Activated CD4-positive, alpha-beta memory T cell treated with anti-CD3 and anti-CD28 coated beads for 36 hours (primary cell): Measurements from ENCODE around the gene ID1. TPM values are rescaled to one million over a fixed set of nuclear protein-coding genes. Genes with fewer than 3 reads are reported as not detected.

Experiments used
- CTCF ChIA-PET: fragments of 350-600 bp; sonication (Branson Sonifier 250); formaldehyde crosslinking; loops from one replicate; lab custom pipeline; 2021; ENCODE audit warnings: antibody characterized with exemption, inconsistent platforms; lab: Charles Lee
- POLR2A ChIA-PET: fragments of 350-600 bp; sonication (Branson Sonifier 250); formaldehyde crosslinking; loops from one replicate; lab custom pipeline; 2021; ENCODE audit warnings: antibody characterized with exemption; lab: Charles Lee
- DNase-seq: peaks from one replicate; pipeline ENCODE4 v3.0.0-alpha.2; 2020
- H3K27ac Mint-ChIP-seq: one replicate; pipeline ENCODE4 v1.8.0; 2021; ENCODE audit warnings: mixed read lengths
- H3K27me3 Mint-ChIP-seq: one replicate; pipeline ENCODE4 v1.8.0; 2021; ENCODE audit warnings: mixed read lengths
- H3K36me3 Mint-ChIP-seq: one replicate; pipeline ENCODE4 v1.8.0; 2021; ENCODE audit warnings: mixed read lengths
- H3K4me1 Mint-ChIP-seq: one replicate; pipeline ENCODE4 v1.8.0; 2021; ENCODE audit warnings: low read depth, mixed read lengths
- H3K4me3 Mint-ChIP-seq: one replicate; pipeline ENCODE4 v1.8.0; 2021; ENCODE audit warnings: mild to moderate bottlenecking, mixed read lengths
- H3K9me3 Mint-ChIP-seq: one replicate; pipeline ENCODE4 v1.8.0; 2021; ENCODE audit warnings: mixed read lengths
- intact Hi-C: fragments of 100-400 bp; cut with micrococcal nuclease; formaldehyde crosslinking; loops from one replicate; pipeline ENCODE4 v1.15.1; 2023
- total RNA-seq, 2 experiments: library from RNA; stranded (reverse); gene quantifications; one replicate each; pipeline ENCODE4 v1.2.3, GENCODE V29; 2021

The ID1 gene
- total RNA-seq, 2 experiments from 2014 or later = 0.90 to 1.3 TPM

DNA sequence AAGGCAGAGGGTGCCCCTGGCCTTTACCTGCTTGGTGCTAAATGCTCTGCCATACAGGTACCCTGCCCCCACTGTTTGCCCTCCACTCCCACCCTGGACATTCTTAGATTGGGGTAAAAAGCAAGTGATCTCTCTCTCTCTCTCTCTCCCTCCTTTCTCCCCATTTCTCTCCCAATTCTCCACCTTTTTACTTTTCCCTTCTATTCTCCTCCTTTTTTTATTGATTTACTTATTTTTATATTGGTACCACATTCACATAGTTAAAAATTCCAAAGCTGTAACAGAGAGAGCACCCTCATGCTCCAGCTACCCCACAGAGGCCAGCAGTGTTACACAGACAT is 37.7 kb upstream of the ID1 start:
- no peak for DNase-seq
- H3K36me3 Mint-ChIP-seq = peaks cover 23% of the 10 kb centered on the region
- no peak overlapping the region for H3K4me3 Mint-ChIP-seq
- POLR2A ChIA-PET = interaction anchor here (2.1 to 4.3 kb wide), 2 partner anchors 37 to 45 kb away, joined by 10 to 26 read pairs; partner anchors contain the start of gene ID1
- H3K4me1 Mint-ChIP-seq = peaks cover 32% of the 10 kb centered on the region
- peak overlapping the region; percentile 40 for H3K27ac Mint-ChIP-seq
- intact Hi-C loops = no loop called here
- no peaks in the 10 kb centered on the region for H3K9me3 Mint-ChIP-seq
- CTCF ChIA-PET = interaction anchor here (0.7 to 29.0 kb wide), 11 partner anchors 8 to 156 kb away, joined by 3 to 1211 read pairs (median 4); partner anchors contain the start of gene ID1
- no peaks in the 10 kb centered on the region for H3K27me3 Mint-ChIP-seq

DNA sequence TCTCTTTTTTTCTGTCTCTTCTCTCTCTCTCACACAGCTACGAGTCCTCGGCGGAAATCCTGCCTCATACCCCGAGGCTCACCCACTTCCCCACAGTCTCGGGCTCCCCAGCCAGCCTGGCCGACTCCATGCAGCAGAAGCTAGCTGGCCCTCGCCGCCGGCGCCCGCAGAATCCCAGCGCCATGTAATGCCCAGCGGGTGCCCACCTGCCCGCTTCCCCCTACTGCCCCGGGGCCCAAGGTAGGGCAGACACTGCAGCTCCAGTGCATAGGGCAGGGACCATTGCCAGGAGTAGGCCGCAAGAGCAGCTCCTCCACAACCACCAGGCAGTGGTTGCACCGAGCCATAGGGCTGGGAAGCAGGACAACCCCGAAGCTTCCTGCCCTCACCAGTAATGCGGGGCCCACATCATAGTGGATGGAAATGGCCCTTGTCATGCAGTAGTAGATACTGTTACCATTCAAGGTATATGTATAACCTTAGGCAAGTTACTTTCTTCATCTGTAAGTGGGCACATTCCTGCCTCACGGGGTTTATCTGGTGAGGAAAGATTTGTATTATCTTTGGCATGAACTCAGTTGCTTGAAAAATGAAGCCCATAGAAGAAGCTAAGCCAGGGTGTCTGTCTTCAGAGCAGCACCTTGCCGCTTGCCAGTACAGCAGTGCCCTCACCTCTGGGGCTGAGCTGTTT is 36.9 kb upstream of the ID1 start:
- POLR2A ChIA-PET = interaction anchor here (4.3 kb wide), 1 partner anchor 44 kb away, joined by 26 read pairs; no protein-coding TSS in a partner anchor
- intact Hi-C loops = no loop called here
- H3K36me3 Mint-ChIP-seq = peaks cover 15% of the 10 kb centered on the region

DNA sequence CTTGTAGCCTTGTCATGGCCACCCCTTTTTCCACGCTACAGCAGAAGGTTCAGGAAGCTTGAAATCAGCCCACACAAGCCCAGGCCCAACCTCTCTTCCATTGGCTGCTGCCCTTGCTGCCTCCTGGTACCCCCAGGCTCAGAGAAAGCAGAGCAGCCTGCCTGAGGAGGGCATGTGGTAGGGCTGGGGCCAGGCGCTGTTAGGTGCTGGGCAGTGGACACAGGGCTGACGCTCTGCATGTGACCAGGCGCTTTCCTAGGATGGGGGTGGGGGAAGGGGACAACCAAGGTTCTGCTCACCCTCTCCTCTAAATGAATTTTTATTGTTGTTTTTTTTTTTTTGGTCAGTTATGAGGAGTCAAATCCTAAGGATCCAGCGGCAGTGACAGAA is 36.3 kb upstream of the ID1 start:
- Mint-ChIP-seq H3K4me1 (peaks cover 39% of the 10 kb centered on the region), H3K4me3 (no peak overlapping the region), H3K36me3 (peaks cover 15% of the 10 kb centered on the region), H3K27me3 (no peaks in the 10 kb centered on the region), H3K27ac (peak overlapping the region; percentile 42), H3K9me3 (no peaks in the 10 kb centered on the region)
- POLR2A ChIA-PET = interaction anchor here (4.3 kb wide), 1 partner anchor 44 kb away, joined by 26 read pairs; no protein-coding TSS in a partner anchor
- DNase-seq = no peak
- CTCF ChIA-PET = interaction anchor here (0.9 to 29.0 kb wide), 10 partner anchors 9 to 155 kb away, joined by 3 to 1211 read pairs (median 7); partner anchors contain the start of gene ID1
- intact Hi-C loops = loop anchor here (1.0 kb wide), 2 partner anchors 8 to 45 kb away; no protein-coding TSS in a partner anchor

More for the DNA sequence above, 36.9 kb upstream of the ID1 start:
- H3K27ac Mint-ChIP-seq = peak overlapping the region; percentile 14
- no peak for DNase-seq
- H3K27me3 Mint-ChIP-seq = no peaks in the 10 kb centered on the region
- H3K9me3 Mint-ChIP-seq = no peaks in the 10 kb centered on the region
- CTCF ChIA-PET = interaction anchor here (0.8 to 29.0 kb wide), 9 partner anchors 8 to 155 kb away, joined by 3 to 1211 read pairs (median 7); partner anchors contain the start of gene ID1
- peaks cover 36% of the 10 kb centered on the region for H3K4me1 Mint-ChIP-seq
- no peak overlapping the region for H3K4me3 Mint-ChIP-seq

DNA sequence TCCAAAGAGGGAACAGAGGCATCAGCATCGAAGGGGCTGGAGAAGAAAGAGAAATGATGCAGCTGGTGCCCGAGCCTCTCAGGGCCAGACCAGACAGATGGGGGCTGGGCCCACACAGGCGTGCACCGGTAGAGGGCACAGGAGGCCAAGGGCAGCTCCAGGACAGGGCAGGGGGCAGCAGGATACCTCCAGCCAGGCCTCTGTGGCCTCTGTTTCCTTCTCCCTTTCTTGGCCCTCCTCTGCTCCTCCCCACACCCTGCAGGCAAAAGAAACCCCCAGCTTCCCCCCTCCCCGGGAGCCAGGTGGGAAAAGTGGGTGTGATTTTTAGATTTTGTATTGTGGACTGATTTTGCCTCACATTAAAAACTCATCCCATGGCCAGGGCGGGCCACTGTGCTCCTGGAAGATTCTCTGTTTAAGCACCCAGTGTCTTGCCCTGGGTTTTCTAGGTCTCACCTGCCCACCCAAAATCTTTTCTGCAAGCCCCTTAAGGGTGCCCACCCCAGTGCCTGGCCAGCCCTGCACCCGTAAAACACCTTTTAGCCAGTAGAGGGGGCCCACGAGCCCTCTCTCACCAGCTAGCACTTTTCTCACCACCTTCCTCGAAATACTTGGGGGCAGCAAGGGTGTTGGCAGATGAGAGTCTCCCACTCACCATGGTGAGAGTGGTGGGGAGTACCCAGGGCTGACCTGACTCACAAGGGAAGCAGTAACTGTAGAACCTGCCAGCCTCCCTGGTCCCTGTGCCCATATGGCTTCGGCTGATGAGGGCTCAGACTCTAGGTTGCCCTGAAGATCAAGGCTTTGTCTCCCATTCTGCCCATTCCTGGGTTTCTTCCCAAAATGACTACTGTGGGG is 35.7 kb upstream of the ID1 start:
- Mint-ChIP-seq H3K9me3 (no peaks in the 10 kb centered on the region), H3K4me3 (no peak overlapping the region), H3K27ac (peak overlapping the region; percentile 54), H3K27me3 (no peaks in the 10 kb centered on the region), H3K36me3 (peaks cover 10% of the 10 kb centered on the region), H3K4me1 (peaks cover 44% of the 10 kb centered on the region)
- CTCF ChIA-PET = interaction anchor here (0.7 to 29.0 kb wide), 14 partner anchors 9 to 171 kb away, joined by 3 to 1211 read pairs (median 6); partner anchors contain the start of gene ID1
- peak; percentile 75 for DNase-seq
- intact Hi-C loops = loop anchor here (1.0 kb wide), 2 partner anchors 9 to 44 kb away; no protein-coding TSS in a partner anchor
- POLR2A ChIA-PET = interaction anchor here (1.0 to 4.3 kb wide), 2 partner anchors 43 to 154 kb away, joined by 3 to 26 read pairs; no protein-coding TSS in a partner anchor

DNA sequence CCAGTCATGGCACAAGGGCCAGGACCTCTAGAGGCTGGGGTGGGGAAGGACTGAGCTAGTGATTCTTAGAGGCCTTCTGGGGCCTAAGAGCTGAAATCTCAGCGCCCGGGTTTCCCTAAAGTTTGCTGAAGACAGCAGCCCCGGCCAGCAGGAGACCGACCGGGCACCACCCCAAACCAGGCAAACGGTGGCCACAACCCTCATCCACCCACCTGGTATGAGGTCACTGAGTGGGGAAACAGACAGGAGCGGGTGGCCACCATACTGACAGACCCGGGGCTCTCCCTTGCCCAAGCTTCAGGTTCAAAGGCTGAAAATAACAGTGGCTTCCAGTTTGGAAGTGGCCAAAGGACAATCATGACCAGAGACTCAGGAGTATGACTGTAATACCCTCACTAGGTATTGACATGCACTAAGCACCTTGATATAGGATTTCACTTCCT is 35.0 kb upstream of the ID1 start:
- Mint-ChIP-seq H3K4me1 (peaks cover 44% of the 10 kb centered on the region), H3K36me3 (peaks cover 7% of the 10 kb centered on the region), H3K27me3 (no peaks in the 10 kb centered on the region), H3K9me3 (no peaks in the 10 kb centered on the region), H3K4me3 (no peak overlapping the region), H3K27ac (peak overlapping the region; percentile 54)
- intact Hi-C loops = no loop called here
- ChIA-PET POLR2A (interaction anchor here (1.0 to 4.3 kb wide), 3 partner anchors 21 to 154 kb away, joined by 3 to 26 read pairs (median 4); no protein-coding TSS in a partner anchor), CTCF (interaction anchor here (0.7 to 29.0 kb wide), 14 partner anchors 8 to 171 kb away, joined by 3 to 1211 read pairs (median 6); partner anchors contain the start of gene ID1)
- no peak for DNase-seq

DNA sequence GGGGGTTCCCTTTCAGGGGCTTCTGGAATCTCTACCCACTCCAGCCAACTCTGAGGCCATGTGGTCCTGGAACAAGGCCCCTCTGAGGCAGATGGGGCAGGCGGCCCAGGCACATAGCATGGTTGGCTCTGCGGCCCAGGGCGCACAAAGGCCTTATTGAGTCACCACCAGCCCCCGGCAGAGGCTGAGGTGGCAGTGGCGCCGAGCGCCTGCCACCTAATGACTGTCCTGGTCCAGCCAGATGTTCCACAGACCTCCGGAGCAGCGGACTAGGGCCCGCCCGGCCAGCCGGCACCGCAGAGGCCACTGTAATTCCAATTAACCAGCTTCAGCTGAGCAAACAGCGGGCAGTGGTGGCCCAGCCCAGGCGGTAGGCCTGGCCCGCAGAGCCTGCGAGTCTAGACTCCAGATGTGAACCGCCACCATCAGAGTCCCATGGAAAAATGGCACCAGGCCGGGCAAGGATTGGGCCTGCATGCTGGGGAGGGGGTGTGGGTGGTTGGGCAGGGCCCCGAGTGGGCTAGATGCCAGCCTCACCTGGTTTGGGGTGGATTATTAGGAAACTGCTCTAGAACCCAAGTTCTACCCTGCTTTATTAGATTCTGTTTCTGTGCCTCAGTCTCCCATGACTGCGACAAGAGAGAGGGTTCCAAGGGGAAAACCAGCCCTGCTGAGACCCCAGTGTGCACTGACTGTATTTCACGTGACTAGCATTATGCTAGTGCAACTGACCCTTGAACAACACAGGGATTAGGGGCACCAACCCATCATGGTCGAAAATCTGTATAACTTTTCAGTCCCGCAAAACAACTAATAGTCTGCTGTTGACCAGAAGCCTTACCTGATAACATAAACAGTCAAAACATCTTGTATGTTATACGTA is 34.1 kb upstream of the ID1 start:
- H3K4me3 Mint-ChIP-seq = no peak overlapping the region
- no peaks in the 10 kb centered on the region for H3K9me3 Mint-ChIP-seq
- no peak overlapping the region for H3K27ac Mint-ChIP-seq
- ChIA-PET POLR2A (interaction anchor here (0.8 to 4.3 kb wide), 3 partner anchors 20 to 41 kb away, joined by 3 to 26 read pairs (median 4); no protein-coding TSS in a partner anchor), CTCF (interaction anchor here (0.9 to 29.0 kb wide), 3 partner anchors 11 to 50 kb away, joined by 3 to 1211 read pairs (median 149); partner anchors contain the start of gene ID1)
- H3K36me3 Mint-ChIP-seq = peaks cover 4% of the 10 kb centered on the region
- H3K4me1 Mint-ChIP-seq = peaks cover 38% of the 10 kb centered on the region
- intact Hi-C loops = no loop called here
- no peaks in the 10 kb centered on the region for H3K27me3 Mint-ChIP-seq
- DNase-seq = no peak

DNA sequence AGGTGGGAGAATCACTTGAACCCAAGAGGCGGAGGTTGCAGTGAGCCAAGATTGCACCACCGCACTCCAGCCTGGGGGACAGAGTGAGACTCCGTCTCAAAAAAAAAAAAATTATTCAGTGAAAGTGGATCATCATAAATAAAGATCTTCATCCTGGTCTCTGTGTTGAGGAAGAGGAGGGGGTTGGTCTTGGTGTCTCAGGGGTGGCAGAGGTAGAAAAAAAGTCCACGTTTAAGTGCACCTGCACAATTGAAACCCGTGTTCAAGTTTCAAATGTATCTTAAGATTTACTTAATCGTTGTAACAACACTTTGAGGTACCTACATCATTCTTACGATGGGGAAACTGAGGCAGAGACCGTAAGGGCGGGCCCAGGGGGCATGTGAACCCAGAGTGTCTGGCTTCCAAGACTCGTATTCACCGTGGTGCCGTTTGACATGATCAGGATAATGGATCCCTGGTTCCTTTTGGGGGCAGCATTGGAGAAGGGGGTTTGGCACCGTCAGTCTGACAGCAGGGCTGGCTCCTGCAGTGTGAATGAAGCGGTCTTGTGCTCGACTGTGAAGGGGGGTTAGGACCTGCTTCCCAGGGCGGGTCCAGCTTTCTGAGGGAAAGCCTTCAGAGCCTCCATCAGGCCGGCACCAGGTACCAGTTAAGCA is 32.9 kb upstream of the ID1 start:
- H3K36me3 Mint-ChIP-seq = peaks cover 4% of the 10 kb centered on the region
- DNase-seq = no peak

DNA sequence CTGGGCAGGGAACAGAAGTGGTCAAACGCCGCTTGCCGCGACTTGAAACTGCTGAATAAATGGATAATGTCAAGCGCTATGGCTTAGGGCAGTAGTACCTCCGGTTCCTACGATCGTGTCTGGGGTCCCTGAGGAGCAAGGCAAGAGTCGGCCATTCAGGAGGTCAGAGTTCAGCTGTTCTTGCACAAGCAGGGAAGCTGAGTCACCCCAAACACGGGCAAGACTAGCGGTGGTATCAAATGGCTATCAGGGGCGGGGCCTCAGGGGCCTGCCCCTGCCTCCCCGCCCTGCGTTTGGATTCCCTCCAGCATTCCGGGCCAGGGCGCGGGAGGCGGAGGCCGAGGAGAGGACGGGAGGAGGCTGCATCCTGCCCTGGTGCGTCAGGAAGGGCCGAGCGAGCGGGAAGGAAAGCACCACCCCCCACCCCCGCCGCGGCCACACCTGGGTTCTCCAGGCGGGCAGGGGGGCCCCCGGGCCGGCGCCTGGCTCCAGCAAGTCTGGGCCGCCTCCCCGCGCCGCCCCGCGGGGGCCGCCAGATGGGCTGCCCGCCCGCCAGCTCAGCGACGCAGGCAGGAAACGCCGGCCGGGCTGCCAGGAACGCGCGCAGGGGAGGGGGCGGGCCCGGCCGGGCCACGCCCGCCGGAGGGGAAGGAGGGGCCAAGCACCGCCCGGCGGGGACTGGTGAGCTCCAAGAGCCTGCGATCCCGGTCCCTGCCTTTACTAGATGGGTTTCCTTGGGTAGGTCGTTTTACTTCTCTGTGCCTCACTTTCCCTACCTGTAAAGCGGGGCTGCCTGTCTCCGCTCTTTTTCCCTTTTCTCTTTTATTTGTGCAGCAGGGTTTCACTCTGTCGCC is 32.2 kb upstream of the ID1 start:
- CTCF ChIA-PET = interaction anchor here (0.6 to 29.0 kb wide), 6 partner anchors 13 to 232 kb away, joined by 3 to 1211 read pairs (median 6); partner anchors contain the start of gene ID1

More for the DNA sequence above, 32.9 kb upstream of the ID1 start:
- Mint-ChIP-seq H3K4me1 (peaks cover 27% of the 10 kb centered on the region), H3K27ac (peak overlapping the region; percentile 85), H3K4me3 (peak overlapping the region; percentile 88), H3K27me3 (no peaks in the 10 kb centered on the region), H3K9me3 (no peaks in the 10 kb centered on the region)
- ChIA-PET POLR2A (interaction anchor here (0.6 to 2.1 kb wide), 11 partner anchors 11 to 1170 kb away, joined by 3 to 31 read pairs (median 4); partner anchors contain the start of genes BCL2L1, ID1 and TPX2), CTCF (interaction anchor here (9.4 to 29.0 kb wide), 2 partner anchors 12 to 38 kb away, joined by 149 to 1211 read pairs; partner anchors contain the start of gene ID1)
- intact Hi-C loops = loop anchor here (1.0 to 2.0 kb wide), 2 partner anchors 31 to 151 kb away; partner anchors contain the start of gene BCL2L1

More for the DNA sequence above, 32.2 kb upstream of the ID1 start:
- DNase-seq = peak; percentile 94
- Mint-ChIP-seq H3K9me3 (peaks cover under 1% of the 10 kb centered on the region), H3K4me3 (peak overlapping the region; percentile 88), H3K27ac (peak overlapping the region; percentile 85), H3K4me1 (peaks cover 25% of the 10 kb centered on the region), H3K36me3 (peaks cover 3% of the 10 kb centered on the region), H3K27me3 (no peaks in the 10 kb centered on the region)
- intact Hi-C loops = loop anchor here (1.0 to 2.0 kb wide), 2 partner anchors 30 to 150 kb away; partner anchors contain the start of gene BCL2L1
- POLR2A ChIA-PET = interaction anchor here (0.6 to 2.1 kb wide), 16 partner anchors 11 to 1169 kb away, joined by 3 to 31 read pairs (median 4); partner anchors contain the start of genes BCL2L1, ID1 and TPX2
